HG03135 (cell line): Measurements from ENCODE around the gene ATP6V1C2.

Experiments used
- ATAC-seq: cut with Tn5 transposase; IDR thresholded peaks from one replicate; pipeline ENCODE4 v1.9.1; 2021; ENCODE audit warnings: mild to moderate bottlenecking, moderate library complexity; ENCODE audit not compliant: unreplicated experiment

Gene ATP6V1C2

GRCh38 chr2:10722252-10722825, 909 bp downstream of the ATP6V1C2 start:
- ATAC-seq = no peak

GRCh38 chr2:10732924-10733565, 11.6 kb downstream of the ATP6V1C2 start:
- no peak for ATAC-seq

GRCh38 chr2:10733566-10733925, 12.1 kb downstream of the ATP6V1C2 start:
- no peak for ATAC-seq

DNA sequence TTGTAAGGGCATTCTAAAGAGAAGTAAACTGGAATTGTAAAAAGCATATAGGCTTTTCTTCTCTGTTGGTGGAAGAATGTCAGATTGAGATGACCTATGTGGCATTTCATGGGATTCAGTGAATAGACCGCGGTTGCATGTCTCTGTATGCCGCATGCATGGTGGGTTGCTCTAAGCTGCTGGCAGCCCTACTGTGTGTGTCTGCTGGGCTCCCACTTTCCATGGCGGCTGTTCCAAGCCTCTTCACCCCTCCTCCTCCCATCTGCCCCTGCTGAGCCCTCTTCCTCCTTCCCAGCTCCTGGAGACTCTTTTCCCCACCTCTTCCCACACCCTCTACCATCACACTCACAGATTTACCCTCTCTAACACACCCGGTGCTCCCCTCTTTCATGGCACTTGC, 12.6 kb downstream of the ATP6V1C2 start:
- ATAC-seq = no peak

- no peak for ATAC-seq
Measured at GRCh38 chr2:10738192-10738591, 16.8 kb downstream of the ATP6V1C2 start.

DNA sequence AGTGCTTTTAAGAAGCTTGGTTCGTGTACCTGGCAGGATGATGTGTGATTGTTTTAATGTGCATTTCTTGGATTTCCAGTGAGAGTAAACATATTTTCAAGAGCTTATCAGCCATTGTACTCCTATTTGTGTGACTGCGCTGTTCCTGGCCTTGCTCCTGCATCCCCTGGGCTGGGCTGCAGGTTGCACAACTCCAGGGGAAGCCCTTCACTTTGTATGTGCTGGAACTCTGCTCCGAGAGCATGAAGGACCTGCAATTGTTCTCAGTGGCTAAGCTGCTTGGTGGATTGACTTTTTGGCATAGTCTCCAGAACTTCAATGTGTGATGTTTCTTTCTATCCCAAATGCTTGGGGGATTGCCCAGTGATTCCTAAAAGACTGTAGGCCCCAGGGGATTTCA, 18.8 kb downstream of the ATP6V1C2 start:
- no peak for ATAC-seq

- ATAC-seq = no peak
Measured at GRCh38 chr2:10741139-10741538, 19.7 kb downstream of the ATP6V1C2 start.

DNA sequence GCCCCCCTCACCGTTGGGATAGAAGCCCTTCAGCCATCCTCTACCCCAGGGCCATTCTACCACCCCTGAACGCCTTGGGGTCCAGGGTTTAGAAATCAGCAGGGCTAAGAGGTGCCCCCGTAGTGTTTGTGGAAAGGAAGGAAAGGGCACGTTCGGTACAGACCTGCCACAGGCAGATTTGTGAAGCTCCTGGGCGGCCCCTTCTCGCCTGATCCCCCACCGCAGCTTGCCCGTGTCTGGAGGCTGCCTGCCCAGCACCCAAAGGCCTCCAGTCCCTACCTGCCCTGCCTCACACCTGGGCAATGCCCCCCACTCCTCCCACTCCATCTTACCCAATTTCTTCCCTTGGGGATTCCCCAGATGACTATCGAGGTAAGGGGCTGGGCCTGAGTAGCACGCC, 21.2 kb downstream of the ATP6V1C2 start:
- ATAC-seq = no peak

- ATAC-seq = no peak
Measured at GRCh38 chr2:10750610-10751009, 29.2 kb downstream of the ATP6V1C2 start.

DNA sequence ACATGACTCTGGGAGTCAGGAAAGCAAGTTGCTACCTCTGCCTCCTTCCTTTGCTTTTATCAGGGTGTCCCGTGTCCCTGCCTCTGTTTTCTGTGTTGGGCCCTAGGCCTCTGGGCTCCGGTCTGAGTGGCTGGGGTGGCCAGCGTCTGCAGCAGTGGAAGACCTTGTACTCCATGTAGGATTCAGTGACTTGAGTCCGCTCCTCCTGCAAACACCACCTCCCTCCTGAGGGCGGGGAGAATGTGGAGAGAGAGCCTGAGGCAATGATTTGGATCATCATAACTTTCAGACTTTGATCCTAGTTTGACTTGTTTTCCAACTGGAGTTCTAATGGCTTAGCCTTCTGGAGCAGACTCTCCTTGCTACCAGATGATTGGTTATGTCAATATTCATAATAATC, 30.8 kb downstream of the ATP6V1C2 start:
- ATAC-seq = no peak

GRCh38 chr2:10753156-10753555, 31.7 kb downstream of the ATP6V1C2 start:
- ATAC-seq = no peak

DNA sequence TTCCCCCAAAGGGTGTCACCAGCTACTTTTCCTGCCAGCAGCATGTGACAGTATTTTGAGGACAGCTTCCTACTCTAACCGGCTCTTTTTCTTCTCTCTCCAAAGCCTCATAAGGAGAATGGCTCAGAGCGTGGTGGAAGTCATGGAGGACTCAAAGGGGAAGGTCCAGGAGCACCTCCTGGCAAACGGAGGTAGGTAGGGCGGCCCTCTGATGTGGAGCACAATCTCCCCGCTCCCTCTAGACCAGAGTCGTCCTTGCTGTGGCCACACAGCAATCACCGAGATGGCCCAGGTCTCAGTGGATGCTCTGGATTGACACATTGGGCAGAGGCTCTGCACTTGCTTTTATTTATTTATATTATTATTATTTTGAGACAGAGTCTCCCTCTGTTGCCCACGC, 32.4 kb downstream of the ATP6V1C2 start:
- ATAC-seq = no peak

DNA sequence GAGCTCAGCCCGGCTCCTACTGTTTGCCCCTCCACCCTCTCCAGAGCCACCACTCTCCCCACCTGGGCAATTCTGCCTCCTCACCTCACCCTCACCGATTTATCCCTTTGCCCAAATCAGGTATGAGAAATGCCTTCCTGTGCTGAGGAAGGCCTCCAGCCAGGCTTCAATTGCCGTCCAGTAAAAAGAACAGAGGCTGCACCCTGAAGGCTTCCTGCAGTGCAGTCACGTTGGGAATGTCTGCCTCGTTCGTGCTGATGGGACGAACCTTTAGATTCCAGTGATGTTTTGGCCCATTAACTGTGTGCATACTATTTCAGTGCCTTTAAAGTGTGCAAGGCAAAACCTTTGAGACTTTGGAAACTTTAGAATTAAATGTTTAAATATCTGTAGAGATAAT, 34.2 kb downstream of the ATP6V1C2 start:
- no peak for ATAC-seq

DNA sequence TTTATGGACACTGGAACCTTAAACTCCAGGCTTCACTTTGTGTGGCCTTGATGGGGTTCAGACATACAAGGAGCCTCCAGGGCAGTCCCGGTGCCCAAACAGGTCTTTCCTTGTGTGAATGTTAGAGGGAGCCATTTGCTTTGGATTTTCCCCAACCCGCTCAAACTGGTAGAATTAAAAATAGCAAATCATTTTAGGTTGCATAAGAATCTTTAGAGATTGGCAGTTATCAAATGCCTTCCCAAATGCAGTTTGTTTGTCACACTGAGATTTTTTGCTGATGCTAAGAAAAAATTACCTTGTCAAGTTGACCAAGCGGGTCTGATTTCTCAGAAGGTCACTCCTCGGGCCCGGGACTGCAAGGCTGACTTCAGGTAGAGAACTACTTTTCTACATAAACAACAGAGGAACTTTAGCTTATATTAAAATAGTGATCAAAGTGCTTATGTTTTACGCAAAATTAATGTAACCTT, 36.4 kb downstream of the ATP6V1C2 start:
- no peak for ATAC-seq

GRCh38 chr2:10759151-10759714, 37.8 kb downstream of the ATP6V1C2 start:
- no peak for ATAC-seq

- no peak for ATAC-seq
Measured at GRCh38 chr2:10760794-10761504, 39.5 kb downstream of the ATP6V1C2 start.

DNA sequence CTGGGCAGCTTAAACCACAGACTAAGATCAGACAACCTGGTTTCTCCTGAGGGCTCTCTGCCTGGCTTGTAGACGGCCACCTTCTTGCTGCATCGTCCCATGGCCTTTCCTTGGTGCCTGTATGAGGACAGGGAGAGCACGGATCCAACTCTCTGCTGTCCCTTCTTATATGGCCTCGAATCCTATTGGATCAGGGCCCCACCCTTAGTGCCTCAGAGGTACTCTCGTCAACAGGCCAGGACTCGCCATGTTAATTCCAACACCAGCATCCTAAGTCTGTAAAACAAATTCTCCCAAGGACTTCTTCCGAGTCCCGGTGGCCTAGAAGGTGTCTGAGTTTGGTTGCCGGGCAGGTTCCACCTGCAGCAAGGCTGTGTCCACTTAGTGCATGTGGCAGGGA, 40.2 kb downstream of the ATP6V1C2 start:
- ATAC-seq = no peak

GRCh38 chr2:10762651-10763460, 41.4 kb downstream of the ATP6V1C2 start:
- no peak for ATAC-seq

DNA sequence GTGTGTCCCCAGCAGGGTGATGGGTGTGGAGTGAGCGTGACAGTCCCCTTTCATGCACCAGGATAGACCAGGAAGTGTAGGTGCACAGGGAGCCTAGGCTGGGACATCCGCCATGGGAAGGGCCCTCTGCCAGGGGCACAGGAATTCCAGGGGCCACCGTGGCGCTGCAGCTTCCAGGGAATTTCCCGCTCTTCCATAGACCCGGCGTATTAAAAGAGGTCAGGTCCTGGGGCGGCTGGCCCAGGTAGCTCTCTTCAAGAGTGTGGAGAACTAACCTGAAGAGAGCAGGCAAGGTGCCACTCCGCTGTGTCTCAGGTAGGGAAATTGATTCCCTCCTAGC, 42.0 kb downstream of the ATP6V1C2 start:
- no peak for ATAC-seq

DNA sequence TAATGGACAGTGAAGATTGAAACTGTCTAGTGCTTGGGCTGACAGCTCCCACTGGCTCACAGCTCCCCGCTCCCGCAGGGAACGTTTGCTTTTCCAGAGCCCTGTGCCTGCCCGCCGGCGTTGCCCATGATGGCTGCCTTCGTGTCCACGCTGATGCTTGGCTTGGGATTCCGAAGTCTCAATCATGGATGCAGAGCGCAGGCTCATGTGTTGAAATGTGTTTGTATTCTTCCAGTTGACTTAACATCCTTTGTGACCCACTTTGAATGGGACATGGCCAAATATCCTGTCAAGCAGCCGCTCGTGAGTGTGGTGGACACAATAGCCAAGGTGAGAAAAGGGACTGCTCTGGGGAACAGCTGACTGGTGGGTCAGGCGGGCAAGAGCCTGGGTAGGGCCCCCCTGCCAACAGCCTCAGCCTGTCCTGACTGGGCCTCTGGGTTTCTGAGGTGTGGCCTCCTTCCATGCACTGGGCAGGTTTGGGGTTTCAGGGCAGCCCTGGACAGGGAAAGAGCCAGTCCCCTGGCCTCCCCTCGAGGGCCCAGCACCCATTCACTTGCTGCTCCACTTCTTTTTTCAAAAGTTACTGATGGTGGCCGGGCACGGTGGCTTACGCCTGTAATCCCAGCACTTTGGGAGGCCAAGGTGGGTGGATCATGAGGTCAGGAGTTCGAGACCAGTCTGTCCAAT, 42.8 kb downstream of the ATP6V1C2 start:
- ATAC-seq = no peak

DNA sequence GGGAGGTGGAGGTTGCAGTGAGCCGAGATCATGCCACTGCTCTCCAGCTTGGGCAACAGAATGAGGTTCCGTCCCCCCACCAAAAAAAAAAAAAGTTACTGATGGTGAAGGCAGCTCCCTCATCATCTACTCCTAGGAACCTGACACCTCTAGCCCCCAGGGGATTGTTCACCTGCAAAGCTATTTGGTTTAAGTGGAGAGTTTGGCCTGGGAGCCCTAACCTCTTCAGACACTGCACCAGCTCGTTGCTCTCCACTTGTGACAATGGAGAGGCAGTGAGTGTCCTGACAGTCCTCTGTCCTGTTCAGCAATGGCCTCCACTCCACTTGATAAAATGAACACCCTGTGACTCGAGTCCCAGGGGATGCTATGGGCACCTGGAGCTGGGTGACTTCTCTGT, 43.5 kb downstream of the ATP6V1C2 start:
- ATAC-seq = no peak
